ENCODE results near the gene HSD17B12. TPM values are rescaled to one million over a fixed set of nuclear protein-coding genes. Genes with fewer than 3 reads are reported as not detected.

Gene HSD17B12
- total RNA-seq, 4 donors from 2014 or later: 46.3 to 93.4 (median 60.1) TPM

DNA sequence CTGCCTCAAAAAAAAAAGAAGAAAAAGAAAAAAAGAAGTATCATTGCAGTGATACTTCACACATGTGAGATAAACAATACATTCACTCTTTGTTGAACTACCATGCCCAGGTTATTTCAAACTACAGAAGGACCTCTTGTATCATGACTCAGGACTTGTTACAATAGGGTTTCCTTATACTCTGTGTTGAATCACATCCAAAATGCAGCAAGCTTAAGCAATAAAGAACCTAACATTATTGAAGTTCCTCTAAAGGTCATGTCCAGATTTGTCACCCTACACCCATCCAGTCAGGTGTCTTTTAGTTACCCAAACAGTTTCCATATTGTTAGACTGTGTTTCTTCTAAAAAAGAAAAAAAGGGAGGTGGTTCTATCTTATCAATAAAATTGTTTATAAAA lies 173.2 kb downstream of the HSD17B12 start:
- Histone ChIP-seq H3K4me1 (no peaks in the 10 kb centered on the region), H3K4me3 (no peak overlapping the region), H3K9me3 (no peaks in the 10 kb centered on the region), H3K27me3 (no peaks in the 10 kb centered on the region), H3K36me3 (peaks cover 19% of the 10 kb centered on the region), H3K27ac (no peak overlapping the region)
- TF ChIP-seq, protein P1, sequence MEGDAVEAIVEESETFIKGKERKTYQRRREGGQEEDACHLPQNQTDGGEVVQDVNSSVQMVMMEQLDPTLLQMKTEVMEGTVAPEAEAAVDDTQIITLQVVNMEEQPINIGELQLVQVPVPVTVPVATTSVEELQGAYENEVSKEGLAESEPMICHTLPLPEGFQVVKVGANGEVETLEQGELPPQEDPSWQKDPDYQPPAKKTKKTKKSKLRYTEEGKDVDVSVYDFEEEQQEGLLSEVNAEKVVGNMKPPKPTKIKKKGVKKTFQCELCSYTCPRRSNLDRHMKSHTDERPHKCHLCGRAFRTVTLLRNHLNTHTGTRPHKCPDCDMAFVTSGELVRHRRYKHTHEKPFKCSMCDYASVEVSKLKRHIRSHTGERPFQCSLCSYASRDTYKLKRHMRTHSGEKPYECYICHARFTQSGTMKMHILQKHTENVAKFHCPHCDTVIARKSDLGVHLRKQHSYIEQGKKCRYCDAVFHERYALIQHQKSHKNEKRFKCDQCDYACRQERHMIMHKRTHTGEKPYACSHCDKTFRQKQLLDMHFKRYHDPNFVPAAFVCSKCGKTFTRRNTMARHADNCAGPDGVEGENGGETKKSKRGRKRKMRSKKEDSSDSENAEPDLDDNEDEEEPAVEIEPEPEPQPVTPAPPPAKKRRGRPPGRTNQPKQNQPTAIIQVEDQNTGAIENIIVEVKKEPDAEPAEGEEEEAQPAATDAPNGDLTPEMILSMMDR (IDR thresholded peaks at IDR 0.05): no peak
- TF ChIP-seq EP300 (IDR thresholded peaks at IDR 0.05): no peak
- TF ChIP-seq POLR2AphosphoS5 (IDR thresholded peaks at IDR 0.05): no peak
- TF ChIP-seq POLR2A (IDR thresholded peaks at IDR 0.05): no peak
- DNase-seq (ENCODE audit: low spot score in 2 of 2): no peak

DNA sequence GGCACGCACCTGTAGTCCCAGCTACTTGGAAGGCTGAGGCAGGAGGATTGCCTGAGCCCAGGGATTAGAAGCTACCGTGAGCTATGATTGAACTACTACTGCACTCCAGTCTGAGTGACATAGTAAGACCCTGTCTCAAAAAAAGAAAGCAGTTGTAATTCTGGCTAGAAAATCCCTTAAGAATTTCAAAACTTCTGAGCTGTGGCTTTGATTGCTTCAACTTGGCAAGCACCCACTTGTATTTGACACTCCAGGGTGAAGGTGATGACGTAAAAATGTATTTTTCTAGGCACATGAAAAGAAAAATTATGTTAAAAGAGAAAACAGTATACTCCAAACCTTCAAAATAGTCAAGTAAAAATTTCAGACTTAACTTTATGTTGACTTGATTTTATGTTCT lies 176.5 kb downstream of the HSD17B12 start:
- no peak for DNase-seq (ENCODE audit: low spot score in 2 of 2)
- no peaks in the 10 kb centered on the region for H3K9me3 ChIP-seq
- H3K4me1 ChIP-seq: no peaks in the 10 kb centered on the region
- 92% methylated on average over 3 of the region's 3 CpGs for WGBS
- H3K27ac ChIP-seq: no peak overlapping the region
- TF ChIP-seq EP300 (IDR thresholded peaks at IDR 0.05) (no peak), POLR2A (IDR thresholded peaks at IDR 0.05) (no peak), POLR2AphosphoS5 (IDR thresholded peaks at IDR 0.05) (no peak)
- TF ChIP-seq, protein P1 (IDR thresholded peaks at IDR 0.05): no peak
- no peak overlapping the region for H3K4me3 ChIP-seq
- no peaks in the 10 kb centered on the region for H3K27me3 ChIP-seq
- H3K36me3 ChIP-seq: peaks cover 19% of the 10 kb centered on the region

DNA sequence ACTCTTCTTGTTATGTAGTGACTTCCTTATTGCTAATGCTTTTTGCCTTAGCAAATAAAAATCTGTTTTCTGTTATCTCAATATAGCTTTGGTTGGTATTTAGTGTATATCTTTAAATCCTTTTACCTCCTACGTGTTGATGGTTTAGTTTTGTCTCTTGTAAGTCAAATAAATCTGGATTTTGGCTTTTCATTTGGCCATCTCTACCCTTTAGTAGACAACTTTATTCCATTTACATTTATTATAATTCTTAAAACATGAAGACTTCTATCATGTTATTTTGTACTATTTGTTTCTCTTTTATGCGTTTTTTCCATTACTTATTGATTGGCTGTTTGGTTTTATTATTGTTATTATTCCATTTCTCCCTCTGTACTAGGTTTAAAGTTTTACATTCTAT lies 180.6 kb downstream of the HSD17B12 start:
- DNase-seq (ENCODE audit: low spot score in 2 of 2): no peak
- Histone ChIP-seq H3K4me1 (no peaks in the 10 kb centered on the region), H3K4me3 (no peak overlapping the region), H3K27ac (no peak overlapping the region), H3K36me3 (peaks cover 2% of the 10 kb centered on the region), H3K9me3 (no peaks in the 10 kb centered on the region), H3K27me3 (no peaks in the 10 kb centered on the region)
- no peak for TF ChIP-seq EP300 (IDR thresholded peaks at IDR 0.05)
- TF ChIP-seq, protein P1 (IDR thresholded peaks at IDR 0.05): no peak
- WGBS: 80% methylated on average over 2 of the region's 2 CpGs

DNA sequence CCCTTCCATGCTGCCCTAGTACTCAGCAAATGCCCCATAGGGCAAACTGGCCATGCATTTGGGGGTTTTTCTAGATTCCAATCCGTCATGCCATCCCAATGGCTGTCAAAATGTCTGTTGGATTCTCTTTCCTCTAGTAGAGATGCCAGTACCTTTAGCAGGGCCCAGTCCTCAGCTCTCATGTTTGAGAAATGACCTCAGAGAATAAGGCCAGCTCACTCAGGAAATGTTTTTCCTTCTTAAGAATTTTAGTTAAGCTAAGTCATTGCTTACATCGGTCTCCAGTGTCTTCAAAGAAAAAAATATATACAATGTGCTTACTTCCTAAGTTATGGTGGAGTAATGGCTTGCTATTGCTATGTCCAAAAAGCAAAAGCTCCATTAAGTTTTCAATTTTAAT lies 186.0 kb downstream of the HSD17B12 start:
- 74% methylated on average over 2 of the region's 2 CpGs for WGBS
- no peak overlapping the region for H3K4me3 ChIP-seq
- TF ChIP-seq EP300 (IDR thresholded peaks at IDR 0.05) (no peak), POLR2A (IDR thresholded peaks at IDR 0.05) (no peak), POLR2AphosphoS5 (IDR thresholded peaks at IDR 0.05) (no peak)
- TF ChIP-seq, protein P1 (IDR thresholded peaks at IDR 0.05): no peak
- no peaks in the 10 kb centered on the region for H3K36me3 ChIP-seq
- no peaks in the 10 kb centered on the region for H3K4me1 ChIP-seq
- no peak for DNase-seq (ENCODE audit: low spot score in 2 of 2)
- H3K27me3 ChIP-seq: peaks cover 22% of the 10 kb centered on the region
- H3K9me3 ChIP-seq: no peaks in the 10 kb centered on the region
- H3K27ac ChIP-seq: no peak overlapping the region

DNA sequence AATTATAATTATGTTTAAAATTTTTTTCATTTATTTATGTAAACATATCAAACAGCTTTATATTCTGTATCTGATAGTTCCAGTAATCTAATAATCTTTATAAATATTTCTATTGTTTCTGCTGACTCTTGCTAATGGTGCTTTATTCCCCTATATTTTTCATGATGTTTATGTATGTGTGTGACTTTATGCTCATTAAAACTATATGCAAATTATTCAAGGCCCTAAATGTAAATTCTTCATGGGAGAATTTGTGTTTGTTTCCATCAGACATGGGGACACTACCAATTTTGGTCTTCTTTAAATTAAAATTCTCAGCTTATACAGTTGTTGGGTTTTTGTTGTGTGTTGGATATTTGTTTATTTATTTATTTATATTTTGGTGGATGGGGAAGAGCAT lies 186.4 kb downstream of the HSD17B12 start:
- peaks cover 27% of the 10 kb centered on the region for H3K27me3 ChIP-seq
- H3K9me3 ChIP-seq: no peaks in the 10 kb centered on the region
- no peak overlapping the region for H3K27ac ChIP-seq
- no peak overlapping the region for H3K4me3 ChIP-seq
- DNase-seq (ENCODE audit: low spot score in 2 of 2): no peak
- no peaks in the 10 kb centered on the region for H3K36me3 ChIP-seq
- no peaks in the 10 kb centered on the region for H3K4me1 ChIP-seq
- TF ChIP-seq, protein P1 (IDR thresholded peaks at IDR 0.05): no peak
- TF ChIP-seq POLR2AphosphoS5 (IDR thresholded peaks at IDR 0.05) (no peak), EP300 (IDR thresholded peaks at IDR 0.05) (no peak), POLR2A (IDR thresholded peaks at IDR 0.05) (no peak)
